Measurements from ENCODE around the gene MCCC1. TPM values are rescaled to one million over a fixed set of nuclear protein-coding genes. Genes with fewer than 3 reads are reported as not detected.
"Not testable (repeated sequence)": the region's sequence is repeated elsewhere in the genome, so short reads cannot be mapped to it uniquely, and the experiment has no call there.

The MCCC1 gene
- total RNA-seq, 1 experiment from 2014 or later: 7.7 TPM

- no peak for DNase-seq (ENCODE audit: low read depth)
- in situ Hi-C loops (cut with HindIII; ENCODE audit: low pct_unique_long_range_greater_than_20kb, low sequenced_read_pairs): no loop called here
These were observed 85.4 kb downstream of the MCCC1 start for GRCh38 chr3:183013856-183014255.

DNA sequence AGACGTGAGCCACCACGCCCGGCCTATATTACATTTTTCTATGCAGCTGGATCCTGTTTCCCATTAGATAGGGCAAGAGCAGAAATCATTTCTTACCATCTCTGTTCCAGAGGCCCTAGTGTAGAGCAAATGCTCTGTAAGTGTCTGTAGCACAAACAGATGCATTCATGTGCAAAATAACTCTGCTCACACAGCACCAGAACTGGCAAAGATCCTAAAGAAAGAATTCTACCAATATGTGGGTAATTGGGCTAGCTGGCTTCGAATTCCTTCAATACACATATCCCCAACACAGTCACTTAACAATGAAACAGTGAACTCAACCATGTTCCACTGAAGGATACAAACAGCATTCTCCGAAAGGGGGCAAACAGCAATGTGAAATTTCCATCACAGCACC lies 86.2 kb downstream of the MCCC1 start:
- in situ Hi-C loops (cut with HindIII; ENCODE audit: low pct_unique_long_range_greater_than_20kb, low sequenced_read_pairs): no loop called here
- no peak for DNase-seq (ENCODE audit: low read depth)

GRCh38 chr3:183008800-183009199 lies 90.5 kb downstream of the MCCC1 start:
- no peak for DNase-seq (ENCODE audit: low read depth)
- in situ Hi-C loops (cut with HindIII; ENCODE audit: low pct_unique_long_range_greater_than_20kb, low sequenced_read_pairs): no loop called here

- in situ Hi-C loops (cut with HindIII; ENCODE audit: low pct_unique_long_range_greater_than_20kb, low sequenced_read_pairs): no loop called here
- no peak for DNase-seq (ENCODE audit: low read depth)
These were observed 91.0 kb downstream of the MCCC1 start for GRCh38 chr3:183008303-183008702.

DNA sequence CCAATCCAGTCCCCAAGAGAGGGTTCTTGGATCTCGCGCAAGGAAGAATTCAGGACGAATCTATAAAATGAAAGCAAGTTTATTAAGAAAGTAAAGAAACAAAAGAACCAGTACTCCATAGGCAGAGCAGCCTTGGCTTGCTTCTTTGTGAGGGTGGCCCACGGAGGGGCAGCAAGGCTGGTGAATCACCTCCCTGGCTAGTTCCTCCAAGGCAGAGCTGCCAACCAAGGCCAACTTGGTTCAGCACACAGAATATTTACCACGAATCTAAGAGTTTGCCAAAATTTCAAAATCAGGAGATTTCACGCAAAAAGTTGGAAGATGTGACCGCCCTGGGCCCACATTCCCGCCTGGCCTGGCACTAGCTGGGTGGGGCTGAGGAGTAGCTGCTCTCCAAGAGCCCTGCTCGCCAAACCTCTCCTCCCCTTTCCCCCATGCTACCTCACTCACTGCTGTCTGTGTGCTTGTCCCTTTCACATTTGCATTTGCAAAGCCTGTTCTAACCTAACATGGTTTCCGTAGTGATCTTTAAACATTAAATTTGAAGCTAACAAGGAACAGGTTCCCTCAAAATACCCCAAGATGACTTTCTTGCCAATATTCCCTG lies 92.8 kb downstream of the MCCC1 start:
- in situ Hi-C loops (cut with HindIII; ENCODE audit: low pct_unique_long_range_greater_than_20kb, low sequenced_read_pairs): no loop called here

DNA sequence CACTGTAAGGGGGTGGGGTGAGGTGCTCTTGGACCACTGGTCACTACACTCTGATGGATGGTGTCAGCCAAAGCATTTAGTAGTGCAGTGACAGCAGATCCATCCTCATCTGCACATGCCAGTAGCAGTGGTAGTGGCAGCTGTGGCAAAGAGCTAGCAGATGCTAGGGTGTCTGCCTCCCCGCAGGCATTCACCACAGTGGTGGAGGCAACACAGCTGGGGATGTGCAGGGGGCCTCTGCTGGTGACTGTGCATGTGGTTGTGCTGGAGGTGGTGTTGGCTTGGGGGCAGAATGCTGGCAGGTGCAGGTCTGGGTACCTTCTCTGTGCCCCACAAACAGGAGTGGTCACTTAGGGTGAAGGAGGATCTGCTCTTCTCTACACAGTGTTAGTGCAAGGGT lies 99.5 kb downstream of the MCCC1 start:
- DNase-seq (ENCODE audit: low read depth): no peak
- in situ Hi-C loops (cut with HindIII; ENCODE audit: low pct_unique_long_range_greater_than_20kb, low sequenced_read_pairs): no loop called here

More for the DNA sequence above, 92.8 kb downstream of the MCCC1 start:
- DNase-seq (ENCODE audit: low read depth): no peak

DNA sequence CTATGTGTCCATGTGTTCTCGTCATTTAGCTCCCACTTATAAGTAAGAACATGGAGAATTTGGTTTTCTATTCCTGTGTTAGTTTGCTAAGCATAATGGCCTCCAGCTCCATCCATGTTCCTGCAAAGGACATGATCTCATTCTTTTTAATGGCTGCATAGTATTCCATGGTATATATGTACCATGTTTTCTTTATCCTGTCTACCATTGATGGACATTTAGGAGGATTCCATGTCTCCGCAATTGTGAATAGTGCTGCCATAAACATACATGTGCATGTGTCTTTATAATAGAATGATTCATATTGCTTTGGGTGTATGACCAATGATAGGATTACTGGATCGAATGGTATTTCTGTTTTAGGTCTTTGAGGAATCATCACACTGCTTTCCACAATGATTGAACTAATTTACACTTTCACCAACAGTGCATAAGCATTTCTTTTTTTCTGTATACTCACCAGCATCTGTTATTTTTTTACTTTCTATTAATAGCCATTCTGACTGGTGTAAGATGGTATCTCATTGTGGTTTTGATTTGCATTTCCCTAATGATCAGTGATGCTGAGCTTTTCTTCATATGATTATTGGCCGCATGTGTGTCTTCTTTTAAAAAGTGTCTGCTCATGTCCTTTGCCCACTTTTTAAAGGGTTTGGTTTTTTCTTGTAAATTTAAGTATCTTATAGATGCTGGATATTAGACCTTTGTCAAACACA lies 105.7 kb downstream of the MCCC1 start:
- in situ Hi-C loops (cut with HindIII; ENCODE audit: low pct_unique_long_range_greater_than_20kb, low sequenced_read_pairs); DNase-seq (ENCODE audit: low read depth): not testable (repeated sequence)

DNA sequence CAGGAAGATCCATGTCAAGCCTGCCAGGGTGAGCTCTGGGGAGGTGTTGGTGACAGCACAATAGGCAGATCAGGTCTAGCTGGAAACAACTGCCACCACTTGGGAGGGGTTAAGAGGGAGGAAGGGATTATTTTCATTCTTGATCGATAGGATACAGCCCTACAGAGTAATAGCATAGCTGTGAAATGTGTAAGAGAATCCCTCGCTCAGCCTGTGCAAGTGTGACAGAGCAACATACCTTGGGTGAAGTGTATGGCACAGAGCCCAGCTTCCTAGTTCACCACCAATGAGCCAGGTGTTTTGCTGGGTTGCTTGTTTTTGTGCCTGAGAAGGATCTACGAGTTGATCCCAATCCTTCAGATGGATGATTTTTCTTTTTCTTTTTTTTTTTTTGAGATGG lies 109.7 kb downstream of the MCCC1 start:
- in situ Hi-C loops (cut with HindIII; ENCODE audit: low pct_unique_long_range_greater_than_20kb, low sequenced_read_pairs): no loop called here

DNA sequence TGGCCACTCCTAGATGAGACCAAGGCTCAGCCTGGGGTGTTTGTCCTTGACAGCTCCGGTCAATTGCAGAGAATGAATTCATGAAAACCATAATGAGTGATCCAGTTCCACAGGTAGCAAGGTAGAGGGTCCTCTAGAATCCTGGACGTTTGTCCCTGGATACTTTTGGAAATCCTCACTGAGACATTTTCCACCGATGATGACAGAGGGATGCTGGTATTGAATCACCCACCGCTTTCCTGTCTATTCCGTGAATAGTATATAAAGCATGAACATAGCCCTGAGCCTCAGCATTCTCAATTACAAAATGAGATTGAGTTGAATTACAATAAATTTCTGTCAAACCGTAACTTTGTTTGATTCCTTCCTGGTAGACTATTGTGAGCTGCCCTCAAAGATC lies 113.3 kb downstream of the MCCC1 start:
- DNase-seq (ENCODE audit: low read depth): no peak
- in situ Hi-C loops (cut with HindIII; ENCODE audit: low pct_unique_long_range_greater_than_20kb, low sequenced_read_pairs): no loop called here

More for the DNA sequence above, 109.7 kb downstream of the MCCC1 start:
- no peak for DNase-seq (ENCODE audit: low read depth)

GRCh38 chr3:182983876-182984275 lies 115.4 kb downstream of the MCCC1 start:
- in situ Hi-C loops (cut with HindIII; ENCODE audit: low pct_unique_long_range_greater_than_20kb, low sequenced_read_pairs): no loop called here
- DNase-seq (ENCODE audit: low read depth): no peak

DNA sequence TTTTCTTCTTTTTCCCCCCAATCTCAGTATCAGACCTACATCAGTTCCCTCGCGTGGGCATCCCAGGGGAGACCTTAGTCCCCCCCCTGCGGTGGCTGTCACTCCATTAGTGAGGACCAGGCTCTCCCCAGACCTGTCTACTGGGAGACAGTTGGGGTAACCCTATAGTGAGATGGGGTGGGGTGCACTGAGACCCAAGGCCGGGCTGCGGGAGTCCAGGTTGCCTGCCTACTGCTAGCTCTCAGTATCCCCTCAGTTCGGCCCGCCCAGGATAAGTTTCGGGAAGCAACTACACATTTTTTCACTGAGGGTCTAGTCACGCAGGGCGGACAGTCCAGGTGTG lies 118.3 kb downstream of the MCCC1 start:
- in situ Hi-C loops (cut with HindIII; ENCODE audit: low pct_unique_long_range_greater_than_20kb, low sequenced_read_pairs): no loop called here
- DNase-seq (ENCODE audit: low read depth): no peak

DNA sequence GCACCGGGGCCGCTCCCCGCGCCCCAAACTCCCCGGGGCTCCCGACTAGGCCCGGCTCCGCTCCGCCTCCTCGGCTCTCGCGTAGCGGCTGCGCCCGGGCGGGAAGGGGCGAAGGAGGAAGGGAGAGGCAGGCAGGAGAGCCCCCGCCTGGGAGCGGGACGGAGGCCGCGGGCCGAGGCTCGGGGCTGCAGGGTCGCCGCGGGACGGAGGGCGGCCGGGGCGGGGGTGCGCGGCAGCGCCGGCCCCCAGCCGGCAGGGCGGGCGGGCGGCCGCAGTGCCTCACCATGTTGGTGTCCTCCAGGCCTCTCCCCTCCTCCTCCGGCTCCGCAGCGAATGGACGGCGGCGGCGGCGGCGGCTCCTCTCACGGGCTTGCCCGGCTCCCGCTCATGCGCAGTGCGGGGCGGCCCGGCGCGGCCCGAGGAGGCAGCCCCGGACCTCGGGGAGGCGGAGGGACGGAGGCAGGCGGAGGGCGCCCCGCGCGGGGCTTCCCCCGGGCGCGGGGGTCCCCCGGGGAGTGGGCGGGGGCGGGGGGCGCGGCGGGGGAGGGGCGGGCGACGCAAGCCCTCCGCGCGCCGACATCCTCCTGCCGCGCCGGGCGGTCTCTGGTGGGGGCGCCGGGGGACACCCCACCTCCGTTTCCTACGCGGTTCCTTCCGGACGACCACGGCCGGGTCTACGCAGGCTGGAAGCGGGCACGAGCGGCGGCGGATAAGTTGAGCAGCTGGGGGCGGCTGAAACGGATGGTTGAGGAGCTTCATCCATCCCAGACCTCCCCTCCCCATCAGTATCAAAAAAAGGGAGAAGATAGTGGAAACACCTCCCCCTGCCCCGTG lies 118.9 kb downstream of the MCCC1 start, which contains the start of gene DCUN1D1:
TSS of gene DCUN1D1 (minus strand) at position 335 of the 834 bp plus-strand sequence. CDS start at position 286, 49 bp downstream.
- DNase-seq (ENCODE audit: low read depth): peak; percentile 85
- in situ Hi-C loops (cut with HindIII; ENCODE audit: low pct_unique_long_range_greater_than_20kb, low sequenced_read_pairs): no loop called here

GRCh38 chr3:182979674-182980191 lies 119.6 kb downstream of the MCCC1 start:
- in situ Hi-C loops (cut with HindIII; ENCODE audit: low pct_unique_long_range_greater_than_20kb, low sequenced_read_pairs): no loop called here
- no peak for DNase-seq (ENCODE audit: low read depth)

GRCh38 chr3:182979103-182979673 lies 120.1 kb downstream of the MCCC1 start:
- in situ Hi-C loops (cut with HindIII; ENCODE audit: low pct_unique_long_range_greater_than_20kb, low sequenced_read_pairs): no loop called here
- no peak for DNase-seq (ENCODE audit: low read depth)

GRCh38 chr3:182978387-182978786 lies 120.9 kb downstream of the MCCC1 start:
- DNase-seq (ENCODE audit: low read depth): no peak
- in situ Hi-C loops (cut with HindIII; ENCODE audit: low pct_unique_long_range_greater_than_20kb, low sequenced_read_pairs): no loop called here

DNA sequence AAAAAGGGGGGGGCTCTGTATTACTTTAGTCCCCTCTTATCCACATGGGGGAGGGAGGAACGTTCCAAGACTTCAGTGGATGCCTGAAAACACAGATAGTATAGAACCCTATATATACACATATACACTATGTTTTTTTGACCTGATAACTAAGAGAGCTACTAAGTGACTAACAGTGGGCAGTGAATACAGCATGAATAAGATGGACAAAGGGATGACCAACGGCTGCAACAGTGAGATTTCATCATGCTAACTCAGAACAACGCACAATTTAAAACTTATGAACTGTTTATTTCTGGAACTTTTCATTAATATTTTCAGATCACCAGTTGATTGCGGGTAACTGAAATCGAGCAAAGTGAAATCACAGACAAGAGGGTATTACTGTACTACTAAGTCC lies 126.2 kb downstream of the MCCC1 start:
- no peak for DNase-seq (ENCODE audit: low read depth)
- in situ Hi-C loops (cut with HindIII; ENCODE audit: low pct_unique_long_range_greater_than_20kb, low sequenced_read_pairs): no loop called here

DNA sequence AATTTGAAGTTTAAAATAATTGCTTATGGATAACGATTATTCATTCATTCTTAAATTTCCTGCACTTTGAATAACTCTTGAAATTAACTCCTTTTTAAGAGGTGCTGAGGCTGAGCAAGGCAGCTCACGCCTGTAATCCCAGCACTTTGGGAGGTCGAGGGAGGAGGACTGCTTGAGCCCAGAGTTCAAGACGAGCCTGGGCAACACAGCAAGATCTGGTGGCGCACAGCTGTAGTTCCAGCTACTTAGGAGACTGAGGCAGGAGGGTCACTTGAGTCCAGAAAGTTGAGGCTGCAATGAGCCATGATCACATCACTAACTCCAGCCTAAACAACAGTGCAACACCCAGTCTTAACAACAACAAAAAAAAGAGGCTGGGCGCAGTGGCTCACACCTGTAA lies 126.9 kb downstream of the MCCC1 start:
- no peak for DNase-seq (ENCODE audit: low read depth)
- in situ Hi-C loops (cut with HindIII; ENCODE audit: low pct_unique_long_range_greater_than_20kb, low sequenced_read_pairs): no loop called here

GRCh38 chr3:182971637-182972036 lies 127.7 kb downstream of the MCCC1 start:
- DNase-seq (ENCODE audit: low read depth): peak; percentile 81
- in situ Hi-C loops (cut with HindIII; ENCODE audit: low pct_unique_long_range_greater_than_20kb, low sequenced_read_pairs): no loop called here
